ENCODE results near the gene CACNG6. TPM values are rescaled to one million over a fixed set of nuclear protein-coding genes. Genes with fewer than 3 reads are reported as not detected.

Gene CACNG6
- total RNA-seq, 1 donor: under 0.01 TPM

DNA sequence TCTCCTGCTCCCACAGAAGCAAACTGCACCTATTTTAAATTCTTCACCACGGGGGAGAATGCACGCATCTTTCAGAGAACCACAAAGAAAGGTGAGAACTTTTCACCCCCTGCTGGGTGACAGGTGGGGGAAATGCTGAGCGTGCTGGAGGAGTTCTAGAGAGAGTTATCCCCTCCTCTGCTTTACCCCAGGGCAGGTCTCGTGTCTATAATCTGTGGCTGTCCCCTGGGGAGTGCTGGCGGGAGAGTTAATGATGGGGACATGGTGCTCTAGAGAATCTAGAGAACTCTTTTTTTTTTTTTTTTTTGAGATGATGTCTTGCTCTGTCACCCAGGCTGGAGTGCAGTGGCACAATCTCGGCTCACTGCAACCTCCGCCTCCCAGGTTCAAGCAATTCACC is 6.8 kb downstream of the CACNG6 start:
- no peak for DNase-seq (ENCODE audit: low read depth)
- TF ChIP-seq, protein P1, sequence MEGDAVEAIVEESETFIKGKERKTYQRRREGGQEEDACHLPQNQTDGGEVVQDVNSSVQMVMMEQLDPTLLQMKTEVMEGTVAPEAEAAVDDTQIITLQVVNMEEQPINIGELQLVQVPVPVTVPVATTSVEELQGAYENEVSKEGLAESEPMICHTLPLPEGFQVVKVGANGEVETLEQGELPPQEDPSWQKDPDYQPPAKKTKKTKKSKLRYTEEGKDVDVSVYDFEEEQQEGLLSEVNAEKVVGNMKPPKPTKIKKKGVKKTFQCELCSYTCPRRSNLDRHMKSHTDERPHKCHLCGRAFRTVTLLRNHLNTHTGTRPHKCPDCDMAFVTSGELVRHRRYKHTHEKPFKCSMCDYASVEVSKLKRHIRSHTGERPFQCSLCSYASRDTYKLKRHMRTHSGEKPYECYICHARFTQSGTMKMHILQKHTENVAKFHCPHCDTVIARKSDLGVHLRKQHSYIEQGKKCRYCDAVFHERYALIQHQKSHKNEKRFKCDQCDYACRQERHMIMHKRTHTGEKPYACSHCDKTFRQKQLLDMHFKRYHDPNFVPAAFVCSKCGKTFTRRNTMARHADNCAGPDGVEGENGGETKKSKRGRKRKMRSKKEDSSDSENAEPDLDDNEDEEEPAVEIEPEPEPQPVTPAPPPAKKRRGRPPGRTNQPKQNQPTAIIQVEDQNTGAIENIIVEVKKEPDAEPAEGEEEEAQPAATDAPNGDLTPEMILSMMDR (IDR thresholded peaks at IDR 0.05; ENCODE audit: insufficient read depth, low read depth, low read length): no peak
- H3K4me3 ChIP-seq (ENCODE audit: low read depth, low read length): no peak overlapping the region

- no peak for DNase-seq (ENCODE audit: low read depth)
- H3K4me3 ChIP-seq (ENCODE audit: low read depth, low read length): no peak overlapping the region
- TF ChIP-seq, protein P1 (IDR thresholded peaks at IDR 0.05; ENCODE audit: insufficient read depth, low read depth, low read length): no peak
Observed at GRCh38 chr19:53999694-54000093, 8.3 kb downstream of the CACNG6 start.

- H3K4me3 ChIP-seq (ENCODE audit: low read depth, low read length): no peak overlapping the region
- DNase-seq (ENCODE audit: low read depth): no peak
- TF ChIP-seq, protein P1 (IDR thresholded peaks at IDR 0.05; ENCODE audit: insufficient read depth, low read depth, low read length): no peak
Observed at GRCh38 chr19:54001496-54001895, 10.1 kb downstream of the CACNG6 start.

DNA sequence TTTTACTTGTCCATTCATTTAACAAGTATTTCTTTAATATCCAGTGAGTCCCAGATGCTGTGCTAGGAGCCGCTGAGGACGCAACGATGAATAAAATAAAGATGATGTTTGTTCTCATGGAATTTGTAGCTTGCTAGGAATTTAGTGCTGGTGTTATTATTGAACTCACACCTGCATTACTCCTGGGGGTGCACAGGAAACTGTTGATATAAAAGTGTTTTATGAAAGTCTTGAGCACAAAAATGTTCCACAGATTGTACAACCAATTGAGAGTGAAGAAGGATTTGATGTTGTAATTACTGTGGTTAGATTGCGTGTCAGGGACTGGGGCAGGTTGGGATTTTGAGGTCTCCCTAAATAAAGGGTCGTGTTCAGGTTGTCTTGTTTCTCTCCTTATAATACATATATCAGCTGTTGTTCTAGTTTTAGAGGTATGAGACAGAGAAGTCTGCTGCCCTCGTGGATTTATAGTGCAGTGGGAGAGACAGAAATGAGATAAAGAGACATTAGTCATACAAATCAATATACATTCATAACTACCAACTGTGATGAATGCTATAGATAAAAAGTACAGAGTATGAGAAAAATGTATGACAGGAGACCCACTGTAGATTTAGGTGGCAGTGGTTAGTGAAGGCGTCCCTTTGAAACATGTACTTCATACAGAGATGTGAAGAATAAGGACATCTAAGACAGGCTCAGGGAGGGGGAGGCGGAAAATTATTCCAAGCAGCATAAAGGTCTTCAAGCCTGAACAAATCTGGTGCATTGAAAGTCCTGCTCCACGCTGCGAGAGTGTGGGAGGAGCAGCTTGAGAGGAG is 11.3 kb downstream of the CACNG6 start:
- TF ChIP-seq, protein P1 (IDR thresholded peaks at IDR 0.05; ENCODE audit: insufficient read depth, low read depth, low read length): no peak
- H3K4me3 ChIP-seq (ENCODE audit: low read depth, low read length): no peak overlapping the region
- DNase-seq (ENCODE audit: low read depth): peak; percentile 62

- H3K4me3 ChIP-seq (ENCODE audit: low read depth, low read length): no peak overlapping the region
- TF ChIP-seq, protein P1 (IDR thresholded peaks at IDR 0.05; ENCODE audit: insufficient read depth, low read depth, low read length): no peak
- no peak for DNase-seq (ENCODE audit: low read depth)
Observed at GRCh38 chr19:54009440-54009839, 18.0 kb downstream of the CACNG6 start.

DNA sequence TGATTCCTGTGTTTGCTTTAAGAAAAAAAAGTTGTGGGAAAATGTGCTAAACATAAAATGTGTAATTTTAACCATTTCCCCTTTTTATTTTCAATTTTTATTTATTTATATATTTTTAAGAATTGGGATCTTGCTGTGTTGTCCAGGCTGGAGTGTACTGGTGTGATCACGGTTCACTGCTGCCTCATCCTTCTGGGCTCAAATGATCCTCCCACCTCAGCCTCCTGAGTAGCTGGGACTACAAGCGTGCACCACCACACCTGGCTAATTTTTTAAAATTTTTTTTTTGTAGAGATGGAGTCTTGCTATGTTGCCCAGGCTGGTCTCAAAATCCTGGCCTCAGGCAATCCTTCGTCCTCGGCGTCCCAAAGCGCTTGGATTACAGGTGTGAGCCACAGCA is 19.0 kb downstream of the CACNG6 start:
- H3K4me3 ChIP-seq (ENCODE audit: low read depth, low read length): no peak overlapping the region
- TF ChIP-seq, protein P1 (IDR thresholded peaks at IDR 0.05; ENCODE audit: insufficient read depth, low read depth, low read length): no peak
- DNase-seq (ENCODE audit: low read depth): no peak

Data from fibroblast of villous mesenchyme (primary cell).